Measurements from ENCODE around the gene ERBB2.
"Not testable (repeated sequence)": the region's sequence is repeated elsewhere in the genome, so short reads cannot be mapped to it uniquely, and the experiment has no call there.

Gene ERBB2

GRCh38 chr17:39730095-39730921 lies 30.4 kb downstream of the ERBB2 start, which contains the start of gene MIEN1:
Gene MIEN1, minus strand, starts transcription at chr17:39730532. Its CDS starts 37 bp downstream, at chr17:39730495.
- peak; percentile 92 to 95 for DNase-seq

- DNase-seq: no peak
Measured at GRCh38 chr17:39732586-39732985, 32.7 kb downstream of the ERBB2 start.

GRCh38 chr17:39735882-39736281 lies 36.0 kb downstream of the ERBB2 start:
- DNase-seq: no peak

GRCh38 chr17:39736319-39737165 lies 36.7 kb downstream of the ERBB2 start:
- DNase-seq: no peak

GRCh38 chr17:39737206-39737759 lies 37.4 kb downstream of the ERBB2 start:
- no peak for DNase-seq

DNA sequence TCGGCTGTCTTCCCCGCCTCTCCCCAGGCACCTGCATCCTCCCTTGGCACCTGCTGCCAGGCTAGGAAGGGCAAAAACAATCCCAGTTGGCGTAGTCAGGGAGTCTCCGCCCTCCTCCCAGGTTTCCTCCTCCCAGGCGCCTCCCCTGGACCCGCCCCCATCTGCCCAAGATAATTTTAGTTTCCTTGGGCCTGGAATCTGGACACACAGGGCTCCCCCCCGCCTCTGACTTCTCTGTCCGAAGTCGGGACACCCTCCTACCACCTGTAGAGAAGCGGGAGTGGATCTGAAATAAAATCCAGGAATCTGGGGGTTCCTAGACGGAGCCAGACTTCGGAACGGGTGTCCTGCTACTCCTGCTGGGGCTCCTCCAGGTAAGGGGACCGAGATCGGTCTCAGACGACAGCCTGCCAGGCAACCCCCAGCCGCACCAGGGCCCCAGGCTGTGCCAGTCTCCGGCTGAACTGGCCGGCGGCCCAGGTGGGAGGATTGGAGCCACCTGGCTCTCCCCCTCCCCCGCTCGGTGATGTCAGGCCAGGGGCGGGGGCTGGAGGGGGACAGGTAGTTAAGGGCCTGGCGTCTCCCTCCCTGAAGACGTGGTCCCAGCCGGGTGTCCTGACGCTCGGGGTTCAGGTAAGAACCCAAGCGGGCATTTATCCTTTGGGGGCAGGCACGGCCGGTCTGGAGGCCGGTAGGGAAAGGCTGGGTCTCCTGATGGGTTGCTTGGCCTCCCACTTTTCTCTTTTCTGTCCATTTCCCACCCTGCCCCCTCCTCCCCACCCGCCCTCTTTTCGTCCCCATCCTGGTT lies 38.1 kb downstream of the ERBB2 start, which contains the start of gene GRB7:
Gene GRB7, plus strand, starts transcription at position 179 of the 808 bp plus-strand sequence. CDS start 4,364 bp downstream, outside the sequence.
- DNase-seq: no peak

DNA sequence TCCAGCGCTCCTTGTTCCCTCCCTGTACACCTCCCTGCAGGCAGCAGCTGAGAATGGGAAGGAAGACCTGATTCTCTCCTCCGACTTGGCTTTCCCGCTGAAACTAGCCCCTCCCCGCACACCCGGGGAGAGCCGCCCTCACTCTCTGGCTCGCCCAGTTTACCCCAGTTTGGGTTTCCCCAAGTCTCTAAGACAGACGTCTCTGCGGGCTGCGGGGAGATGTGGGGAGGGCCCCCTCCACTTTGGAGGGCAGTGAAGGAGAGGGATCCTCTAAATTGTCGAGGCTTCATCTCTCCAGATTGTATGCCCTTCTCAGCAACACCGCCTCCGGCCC lies 38.7 kb downstream of the ERBB2 start:
- DNase-seq: peak; percentile 46 to 47

GRCh38 chr17:39738983-39739884 lies 39.4 kb downstream of the ERBB2 start:
- no peak for DNase-seq

DNA sequence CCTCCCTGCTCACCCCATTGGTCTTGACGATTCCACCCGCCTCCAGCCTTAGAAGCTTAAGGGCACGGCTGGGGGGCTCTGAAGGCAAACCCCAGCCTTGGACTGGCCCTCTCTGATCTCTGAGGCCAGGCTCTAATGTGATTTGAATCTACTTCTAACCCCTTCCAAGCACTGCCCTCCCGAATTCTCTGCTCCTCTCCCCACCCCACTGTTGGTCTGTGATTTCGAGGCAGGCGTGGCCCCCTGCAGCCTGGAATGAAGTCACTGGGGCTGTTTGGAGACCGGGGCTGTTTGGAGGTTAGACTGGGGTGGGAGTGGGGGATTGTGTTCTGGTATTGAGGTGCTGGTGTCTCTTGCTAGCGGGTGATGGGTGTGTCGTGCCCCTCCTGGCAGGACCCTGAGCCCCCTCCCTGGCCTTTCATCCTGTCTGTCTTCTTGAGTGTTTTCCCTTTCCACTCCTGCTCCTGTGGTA lies 40.1 kb downstream of the ERBB2 start:
- no peak for DNase-seq

DNA sequence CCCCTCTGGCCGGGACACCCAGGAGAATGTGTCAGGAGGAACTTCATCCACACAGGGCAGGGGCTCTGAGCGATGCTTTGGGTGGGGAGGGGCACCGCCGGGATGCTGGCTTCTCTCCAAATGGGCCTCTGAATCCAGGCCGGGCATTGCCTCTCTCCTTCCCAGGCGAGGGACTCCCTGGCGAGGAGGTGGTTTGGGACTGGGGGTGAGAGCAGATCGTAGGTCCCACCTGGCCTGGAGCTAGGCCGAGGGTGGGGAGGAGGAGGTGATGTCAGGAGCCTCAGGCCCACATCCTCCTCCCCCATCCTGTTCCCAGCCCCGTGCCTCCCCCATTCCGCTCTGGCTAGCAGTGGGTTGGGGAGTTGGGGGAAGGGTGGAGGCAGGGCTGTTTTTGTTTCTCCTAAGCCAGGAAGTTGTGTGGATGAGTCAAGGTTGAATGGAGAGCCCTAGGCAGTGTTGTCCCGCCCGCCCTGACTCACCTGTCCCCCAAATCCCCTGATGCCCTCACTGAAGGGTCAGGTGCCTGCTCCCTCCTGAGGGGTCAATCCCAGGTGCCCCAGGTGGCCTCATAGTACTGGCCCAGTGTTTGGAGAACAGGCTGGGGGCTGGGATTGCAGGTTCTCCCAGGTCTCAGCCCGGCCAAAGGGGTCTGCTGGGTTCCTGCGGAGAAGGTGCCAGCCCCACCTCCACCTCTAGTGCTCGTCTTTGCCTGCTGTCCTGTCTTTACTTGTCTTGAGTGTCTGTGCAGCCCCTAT lies 40.7 kb downstream of the ERBB2 start:
- no peak for DNase-seq

GRCh38 chr17:39742126-39742855 lies 42.4 kb downstream of the ERBB2 start:
- DNase-seq: no peak

- DNase-seq: no peak
Measured at GRCh38 chr17:39742856-39743436, 43.1 kb downstream of the ERBB2 start.

DNA sequence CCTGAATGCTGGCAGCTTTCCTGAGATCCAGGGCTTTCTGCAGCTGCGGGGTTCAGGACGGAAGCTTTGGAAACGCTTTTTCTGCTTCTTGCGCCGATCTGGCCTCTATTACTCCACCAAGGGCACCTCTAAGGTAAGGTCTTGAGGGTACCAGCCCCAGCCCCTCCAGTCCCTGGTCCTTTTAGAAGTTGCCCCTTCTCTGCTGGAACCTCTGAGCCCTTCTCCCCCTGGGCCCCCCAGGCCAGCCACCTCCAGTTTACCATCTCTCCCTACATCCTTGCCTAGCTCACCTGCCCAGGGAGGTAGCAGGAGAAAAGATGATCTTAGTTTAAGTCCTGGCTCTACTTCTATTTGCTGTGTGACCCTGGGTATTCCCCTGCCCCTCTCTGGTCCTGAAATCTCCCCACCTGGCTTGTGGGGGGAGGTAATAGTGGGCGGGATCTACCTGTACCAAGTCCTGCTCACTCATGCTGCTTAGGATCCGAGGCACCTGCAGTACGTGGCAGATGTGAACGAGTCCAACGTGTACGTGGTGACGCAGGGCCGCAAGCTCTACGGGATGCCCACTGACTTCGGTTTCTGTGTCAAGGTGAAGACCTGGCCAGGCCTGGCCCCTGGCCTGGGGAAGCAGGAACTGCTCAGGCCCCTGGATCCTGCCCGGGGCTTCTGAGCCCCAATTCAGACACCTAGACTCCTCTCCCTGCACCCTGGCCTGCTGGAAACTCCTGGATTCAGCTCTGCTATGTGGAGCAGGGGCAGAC lies 44.4 kb downstream of the ERBB2 start:
- no peak for DNase-seq

DNA sequence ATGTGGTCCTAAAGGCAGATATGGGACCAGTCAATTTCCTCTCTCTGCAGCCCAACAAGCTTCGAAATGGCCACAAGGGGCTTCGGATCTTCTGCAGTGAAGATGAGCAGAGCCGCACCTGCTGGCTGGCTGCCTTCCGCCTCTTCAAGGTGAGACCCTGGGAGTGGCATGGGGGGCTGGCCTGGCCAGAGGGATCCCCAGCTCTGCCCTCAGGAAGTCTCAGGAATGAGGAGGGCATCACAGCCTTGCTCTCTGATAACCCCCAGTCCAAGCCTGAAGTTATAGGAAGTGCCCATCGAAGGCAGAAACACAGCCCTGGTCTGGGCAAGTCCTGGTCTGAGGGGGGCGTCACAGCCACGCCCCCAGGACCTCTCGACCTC lies 45.0 kb downstream of the ERBB2 start:
- DNase-seq: no peak

- no peak for DNase-seq
Measured at GRCh38 chr17:39745335-39746144, 45.7 kb downstream of the ERBB2 start.

DNA sequence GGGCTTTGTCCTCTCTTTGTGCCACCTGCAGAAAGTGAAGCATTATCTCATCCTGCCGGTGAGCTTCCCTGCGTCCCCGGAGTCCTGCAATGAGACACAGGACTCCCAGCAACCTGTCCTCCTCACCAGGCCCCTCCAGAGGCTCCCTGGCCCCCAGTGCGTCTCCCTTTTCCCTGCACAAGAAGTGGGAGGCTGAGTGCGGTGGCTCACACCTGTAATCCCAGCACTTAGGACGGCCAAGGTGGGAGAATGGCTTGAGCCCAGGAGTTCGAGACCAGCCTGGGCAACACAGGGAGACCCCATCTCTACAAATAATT lies 46.2 kb downstream of the ERBB2 start:
- DNase-seq: no peak

DNA sequence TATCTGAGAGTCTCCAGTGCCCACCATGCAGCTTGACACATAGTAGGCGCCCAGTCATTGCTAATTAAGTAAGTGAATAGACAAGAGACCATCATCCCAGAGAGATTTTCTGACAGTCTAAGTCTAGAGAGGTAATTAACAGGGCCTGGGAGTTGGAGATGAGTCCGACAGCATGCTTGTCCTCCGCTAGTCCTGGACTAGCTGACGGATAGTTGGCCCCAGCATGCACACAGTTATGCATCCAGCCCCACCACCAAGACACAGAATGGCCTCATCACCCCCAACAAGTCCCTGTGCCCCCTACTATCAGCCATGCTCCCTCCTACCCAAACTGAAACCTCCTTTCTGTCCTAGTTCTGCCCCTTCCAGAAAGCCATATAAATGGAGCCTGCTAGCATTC lies 47.9 kb downstream of the ERBB2 start:
- no peak for DNase-seq

GRCh38 chr17:39748444-39749034 lies 48.7 kb downstream of the ERBB2 start:
- DNase-seq: not testable (repeated sequence)

All from activated CD4-positive, alpha-beta T cell treated with anti-CD3 and anti-CD28 coated beads for 4 hours (primary cell).